Tibial nerve (tissue), 4 donors: ENCODE results near the gene MTUS2. TPM values are rescaled to one million over a fixed set of nuclear protein-coding genes. Genes with fewer than 3 reads are reported as not detected.

Experiments used
- DNase-seq, 2 donors: peaks; one replicate each; pipeline ENCODE4 v3.0.0-alpha.2; 2019; ENCODE audit warnings: low spot score in 2 of 2
- H3K27ac ChIP-seq, 4 donors: fragments of 200-600 bp; sonication (generic) in 3 of 4; one replicate each; pipeline ENCODE4 v1.5.1; 2017 to 2019; ENCODE audit warnings: mild to moderate bottlenecking in 1 of 4
- H3K27me3 ChIP-seq, 2 donors: fragments of 200-600 bp; sonication (generic) in 1 of 2; one replicate each; pipeline versions ENCODE4 v1.5.1 to v1.6.0; 2017 to 2019
- H3K36me3 ChIP-seq, 3 donors: fragments of 200-600 bp; sonication (generic); one replicate each; pipeline ENCODE4 v1.5.1; 2018 to 2019
- H3K4me1 ChIP-seq, 4 donors: fragments of 200-600 bp; sonication (generic) in 3 of 4; one replicate each; pipeline ENCODE4 v1.5.1; 2017 to 2019
- H3K4me3 ChIP-seq, 4 donors: fragments of 200-600 bp; sonication (generic) in 3 of 4; one replicate each; pipeline ENCODE4 v1.5.1; 2017 to 2019; ENCODE audit warnings: mild to moderate bottlenecking in 1 of 4, moderate library complexity in 1 of 4
- H3K9me3 ChIP-seq, 4 donors: fragments of 200-600 bp; sonication (generic) in 3 of 4; one replicate each; pipeline ENCODE4 v1.5.1; 2017 to 2019
- EP300 ChIP-seq, 2 donors: sonication (generic); formaldehyde crosslinking; IDR thresholded peaks; one replicate each; pipeline ENCODE4 v1.6.1; 2017; ENCODE audit warnings: antibody characterized with exemption in 2 of 2, mild to moderate bottlenecking in 1 of 2
- POLR2A ChIP-seq, 2 donors: fragments of 450-650 bp; IDR thresholded peaks; one replicate each; pipeline ENCODE4 v1.6.1; 2017; ENCODE audit warnings: antibody characterized with exemption in 2 of 2, mild to moderate bottlenecking in 2 of 2, moderate library complexity in 2 of 2
- WGBS, 2 donors: methylation state at CpG; one replicate each; pipeline ENCODE4 v1.1.5; 2018; 5-methylcytosine and 5-hydroxymethylcytosine counted together
- total RNA-seq, 4 donors: library from RNA; depleted of rRNA; stranded (reverse); fragments of >200 nt; gene quantifications; one replicate each; pipeline ENCODE4 v1.1.0, GENCODE V29; 2016
- TF ChIP-seq, protein P1 (sequence below), 5 experiments: fragments of 200-600 bp in 3 of 5; fragments of 450-650 bp in 2 of 5; sonication (generic) in 3 of 5; IDR thresholded peaks; one replicate each; pipeline ENCODE4 v1.5.1; 2016 to 2019; ENCODE audit warnings: antibody characterized with exemption in 5 of 5, mild to moderate bottlenecking in 3 of 5, moderate library complexity in 2 of 5

Gene MTUS2
- total RNA-seq, 4 donors from 2014 or later = 0.20 TPM; not detected in 3

GRCh38 chr13:29483623-29484022 lies 663.5 kb downstream of the MTUS2 start:
- H3K4me1 ChIP-seq = no peaks in the 10 kb centered on the region
- TF ChIP-seq, protein P1, sequence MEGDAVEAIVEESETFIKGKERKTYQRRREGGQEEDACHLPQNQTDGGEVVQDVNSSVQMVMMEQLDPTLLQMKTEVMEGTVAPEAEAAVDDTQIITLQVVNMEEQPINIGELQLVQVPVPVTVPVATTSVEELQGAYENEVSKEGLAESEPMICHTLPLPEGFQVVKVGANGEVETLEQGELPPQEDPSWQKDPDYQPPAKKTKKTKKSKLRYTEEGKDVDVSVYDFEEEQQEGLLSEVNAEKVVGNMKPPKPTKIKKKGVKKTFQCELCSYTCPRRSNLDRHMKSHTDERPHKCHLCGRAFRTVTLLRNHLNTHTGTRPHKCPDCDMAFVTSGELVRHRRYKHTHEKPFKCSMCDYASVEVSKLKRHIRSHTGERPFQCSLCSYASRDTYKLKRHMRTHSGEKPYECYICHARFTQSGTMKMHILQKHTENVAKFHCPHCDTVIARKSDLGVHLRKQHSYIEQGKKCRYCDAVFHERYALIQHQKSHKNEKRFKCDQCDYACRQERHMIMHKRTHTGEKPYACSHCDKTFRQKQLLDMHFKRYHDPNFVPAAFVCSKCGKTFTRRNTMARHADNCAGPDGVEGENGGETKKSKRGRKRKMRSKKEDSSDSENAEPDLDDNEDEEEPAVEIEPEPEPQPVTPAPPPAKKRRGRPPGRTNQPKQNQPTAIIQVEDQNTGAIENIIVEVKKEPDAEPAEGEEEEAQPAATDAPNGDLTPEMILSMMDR (IDR thresholded peaks at IDR 0.05) = no peak
- TF ChIP-seq POLR2A (IDR thresholded peaks at IDR 0.05) (no peak), EP300 (IDR thresholded peaks at IDR 0.05) (no peak)
- no peaks in the 10 kb centered on the region for H3K9me3 ChIP-seq
- no peak for DNase-seq
- H3K27ac ChIP-seq = no peak overlapping the region
- 69 to 78% methylated on average over 4 of the region's 4 CpGs for WGBS, 2 donors
- H3K4me3 ChIP-seq = no peak overlapping the region
- H3K36me3 ChIP-seq = no peaks in the 10 kb centered on the region
- no peaks in the 10 kb centered on the region for H3K27me3 ChIP-seq

DNA sequence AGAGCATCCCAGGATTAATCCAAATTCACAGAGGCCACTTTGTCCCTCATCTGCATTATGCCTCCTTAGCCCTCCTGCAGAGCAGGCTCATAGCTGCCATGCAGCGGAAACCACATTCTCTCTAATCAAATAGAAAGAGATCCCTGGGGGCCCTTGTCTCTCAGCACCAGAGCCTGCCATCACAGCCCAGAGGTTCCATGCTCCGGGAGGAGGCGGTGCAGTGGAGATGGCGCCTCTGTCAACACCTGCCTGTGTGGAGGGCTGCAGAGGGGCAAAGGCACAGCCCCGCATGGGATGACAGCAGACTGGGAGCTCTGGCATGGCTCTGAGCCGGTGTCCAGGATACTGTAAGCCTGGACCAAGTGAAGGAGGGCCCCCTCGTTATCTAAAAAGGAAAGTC lies 664.1 kb downstream of the MTUS2 start:
- TF ChIP-seq, protein P1 (IDR thresholded peaks at IDR 0.05) = no peak
- TF ChIP-seq POLR2A (IDR thresholded peaks at IDR 0.05) (no peak), EP300 (IDR thresholded peaks at IDR 0.05) (no peak)
- no peak for DNase-seq
- no peaks in the 10 kb centered on the region for H3K27me3 ChIP-seq
- no peaks in the 10 kb centered on the region for H3K9me3 ChIP-seq
- H3K27ac ChIP-seq = no peak overlapping the region
- H3K36me3 ChIP-seq = no peaks in the 10 kb centered on the region
- no peaks in the 10 kb centered on the region for H3K4me1 ChIP-seq
- 73 to 81% methylated on average over 7 of the region's 7 CpGs for WGBS, 2 donors
- no peak overlapping the region for H3K4me3 ChIP-seq

- TF ChIP-seq EP300 (IDR thresholded peaks at IDR 0.05) (no peak), POLR2A (IDR thresholded peaks at IDR 0.05) (no peak)
- TF ChIP-seq, protein P1 (IDR thresholded peaks at IDR 0.05) = no peak
- 86 to 91% methylated on average over 7 of the region's 7 CpGs for WGBS, 2 donors
- Histone ChIP-seq H3K27ac (no peak overlapping the region), H3K9me3 (no peaks in the 10 kb centered on the region), H3K4me3 (no peak overlapping the region), H3K4me1 (no peaks in the 10 kb centered on the region), H3K36me3 (no peaks in the 10 kb centered on the region), H3K27me3 (no peaks in the 10 kb centered on the region)
- no peak for DNase-seq
Measured at GRCh38 chr13:29484796-29485195, 664.7 kb downstream of the MTUS2 start.

DNA sequence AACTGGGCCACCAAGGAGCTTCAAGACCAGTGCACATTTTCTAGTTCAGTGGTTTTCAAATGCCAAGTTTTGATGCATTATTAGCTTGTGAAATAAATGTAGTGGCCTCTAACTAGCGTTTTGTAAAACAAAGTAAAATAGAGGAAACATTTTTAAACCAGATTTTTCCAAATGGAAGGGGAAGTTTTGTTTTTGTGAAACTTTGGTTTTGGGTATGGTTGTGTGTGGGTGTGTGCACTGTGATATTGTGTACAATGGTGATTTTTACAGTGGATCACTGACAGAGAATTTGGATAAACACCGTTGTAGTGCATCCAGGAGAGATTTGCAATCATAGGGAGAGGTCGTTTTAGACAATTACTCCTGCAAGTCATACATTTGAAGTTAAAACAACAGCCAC lies 666.4 kb downstream of the MTUS2 start:
- H3K27ac ChIP-seq = no peak overlapping the region
- H3K27me3 ChIP-seq = no peaks in the 10 kb centered on the region
- H3K9me3 ChIP-seq = no peaks in the 10 kb centered on the region
- no peak for DNase-seq
- no peaks in the 10 kb centered on the region for H3K4me1 ChIP-seq
- TF ChIP-seq POLR2A (IDR thresholded peaks at IDR 0.05) (no peak), EP300 (IDR thresholded peaks at IDR 0.05) (no peak)
- TF ChIP-seq, protein P1 (IDR thresholded peaks at IDR 0.05) = no peak
- H3K36me3 ChIP-seq = no peaks in the 10 kb centered on the region
- WGBS, 2 donors = 49 to 61% methylated on average over 3 of the region's 3 CpGs
- H3K4me3 ChIP-seq = no peak overlapping the region

DNA sequence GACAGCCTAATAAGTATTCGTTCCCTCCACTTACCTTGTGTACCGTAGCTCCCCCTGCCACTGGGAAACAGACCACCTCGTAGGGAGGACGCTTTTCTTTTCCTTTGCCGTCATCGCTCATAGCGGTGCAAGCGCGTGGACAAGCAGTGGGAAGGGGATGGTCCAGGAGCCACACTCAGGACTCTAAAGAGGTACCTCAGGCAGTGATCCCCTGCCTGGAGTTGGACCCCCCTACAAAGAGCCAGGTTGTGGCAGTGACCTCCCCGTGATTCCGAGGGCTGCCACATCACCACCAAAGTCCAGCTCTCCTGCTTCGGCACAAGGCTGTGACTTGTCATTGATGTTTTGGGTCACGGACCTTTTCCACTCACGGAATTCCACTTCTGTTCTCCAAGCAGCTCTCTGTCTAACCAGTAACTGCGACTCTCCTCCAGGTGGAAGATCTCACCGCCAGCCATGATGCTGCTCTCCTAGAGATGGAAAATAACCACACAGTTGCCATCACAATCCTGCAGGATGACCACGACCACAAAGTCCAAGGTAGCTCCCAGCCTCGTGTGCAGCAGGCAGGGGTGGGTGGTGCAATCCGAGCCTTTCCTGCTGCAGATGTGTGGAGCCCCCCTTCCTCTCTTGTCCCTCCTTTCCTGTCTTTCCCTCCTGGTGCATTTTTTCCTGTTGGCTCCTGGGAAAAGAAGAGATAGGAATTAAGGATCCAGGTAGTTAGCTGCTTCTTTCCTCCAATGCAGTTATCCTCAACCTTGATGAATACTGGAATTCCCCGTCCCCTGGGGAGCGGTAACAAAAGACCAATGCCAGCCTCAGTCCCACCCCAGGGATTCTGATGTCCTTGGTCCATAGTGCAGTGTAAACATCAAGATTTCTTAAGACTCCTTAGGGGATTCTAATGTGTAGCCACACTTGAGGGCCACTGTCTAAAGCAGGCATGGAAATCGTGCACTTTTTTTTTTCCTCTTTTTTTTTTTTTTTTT lies 667.6 kb downstream of the MTUS2 start:
- 84 to 90% methylated on average over 22 of the region's 22 CpGs for WGBS, 2 donors
- H3K4me3 ChIP-seq = no peak overlapping the region
- H3K9me3 ChIP-seq = no peaks in the 10 kb centered on the region
- H3K27ac ChIP-seq = no peak overlapping the region
- TF ChIP-seq POLR2A (IDR thresholded peaks at IDR 0.05) (no peak), EP300 (IDR thresholded peaks at IDR 0.05) (no peak)
- TF ChIP-seq, protein P1 (IDR thresholded peaks at IDR 0.05) = no peak
- H3K27me3 ChIP-seq = no peaks in the 10 kb centered on the region
- H3K4me1 ChIP-seq = no peaks in the 10 kb centered on the region
- DNase-seq = no peak
- H3K36me3 ChIP-seq = no peaks in the 10 kb centered on the region
